GM23338 (cell line): ENCODE data around the gene SUPT6H. TPM values are rescaled to one million over a fixed set of nuclear protein-coding genes. Genes with fewer than 3 reads are reported as not detected.

Source experiments
- ATAC-seq: fragments of 200-7000 bp; cut with Tn5 transposase; 3 replicates; pipeline ENCODE4 v1.9.1; 2020
- DNase-seq: peaks from one replicate; pipeline ENCODE4 v3.0.0-alpha.2; 2015; ENCODE audit warnings: low spot score
- H2AFZ ChIP-seq: fragments of 200-600 bp; sonication (generic); 2 replicates; pipeline ENCODE4 v1.8.0; 2016; ENCODE audit warnings: antibody characterized with exemption, mild to moderate bottlenecking, moderate library complexity
- H3F3A ChIP-seq: fragments of 200-600 bp; sonication (generic); replicated peaks from 2 replicates; pipeline ENCODE4 v1.8.0; 2017; ENCODE audit warnings: antibody characterized with exemption, mixed run types, low read depth
- H3K27ac ChIP-seq: fragments of 200-600 bp; sonication (generic); 2 replicates; pipeline ENCODE4 v1.6.1; 2016; ENCODE audit warnings: low read depth
- H3K27me3 ChIP-seq: fragments of 200-600 bp; sonication (generic); 2 replicates; pipeline ENCODE4 v1.8.0; 2016; ENCODE audit warnings: mild to moderate bottlenecking, mixed run types, moderate library complexity; ENCODE audit not compliant: insufficient read depth
- H3K36me3 ChIP-seq: fragments of 200-600 bp; sonication (generic); 2 replicates; pipeline ENCODE4 v1.8.0; 2016; ENCODE audit warnings: mild to moderate bottlenecking; ENCODE audit not compliant: insufficient read depth
- H3K4me1 ChIP-seq: fragments of 200-600 bp; sonication (generic); 2 replicates; pipeline ENCODE4 v1.8.0; 2016; ENCODE audit warnings: mild to moderate bottlenecking, moderate library complexity; ENCODE audit not compliant: insufficient read depth
- H3K4me2 ChIP-seq: fragments of 200-600 bp; sonication (generic); 2 replicates; pipeline ENCODE4 v1.7.1; 2017; ENCODE audit warnings: mixed run types
- H3K4me3 ChIP-seq: fragments of 200-600 bp; sonication (generic); 2 replicates; pipeline ENCODE4 v1.6.1; 2016; ENCODE audit warnings: mixed run types
- H3K79me2 ChIP-seq: fragments of 200-600 bp; sonication (generic); replicated peaks from 2 replicates; pipeline ENCODE4 v1.8.0; 2017; ENCODE audit warnings: mild to moderate bottlenecking; ENCODE audit not compliant: insufficient read depth
- H3K9me2 ChIP-seq: fragments of 200-600 bp; sonication (generic); 2 replicates; pipeline ENCODE4 v1.8.0; 2017; ENCODE audit not compliant: insufficient read depth
- H4K20me1 ChIP-seq: fragments of 200-600 bp; sonication (generic); replicated peaks from 2 replicates; pipeline ENCODE4 v1.8.0; 2017; ENCODE audit warnings: mild to moderate bottlenecking; ENCODE audit not compliant: insufficient read depth
- H3K27ac Mint-ChIP-seq: 2 replicates; pipeline ENCODE4 v1.8.0; 2020; ENCODE audit warnings: inconsistent platforms, mild to moderate bottlenecking, moderate library complexity, mixed read lengths
- H3K27me3 Mint-ChIP-seq: 3 replicates; pipeline ENCODE4 v1.8.0; 2022; ENCODE audit warnings: low read depth, mild to moderate bottlenecking, moderate library complexity, mixed read lengths, inconsistent platforms; ENCODE audit not compliant: insufficient read depth, poor library complexity
- H3K36me3 Mint-ChIP-seq: 3 replicates; pipeline ENCODE4 v1.8.0; 2021; ENCODE audit warnings: low read depth, mild to moderate bottlenecking, inconsistent platforms, moderate library complexity, mixed read lengths
- H3K4me1 Mint-ChIP-seq: 3 replicates; pipeline ENCODE4 v1.8.0; 2020; ENCODE audit warnings: mild to moderate bottlenecking, inconsistent platforms, mixed read lengths
- H3K4me3 Mint-ChIP-seq: 3 replicates; pipeline ENCODE4 v1.8.0; 2021; ENCODE audit warnings: moderate library complexity, mild to moderate bottlenecking, inconsistent platforms, mixed read lengths
- H3K9me3 Mint-ChIP-seq: 3 replicates; pipeline ENCODE4 v1.8.0; 2020; ENCODE audit warnings: moderate library complexity, mild to moderate bottlenecking, inconsistent platforms, mixed read lengths
- CREB1 ChIP-seq: fragments of 250-450 bp; sonication (Bioruptor Pico); IDR thresholded peaks from 2 replicates; pipeline ENCODE4 v1.5.0; 2020; ENCODE audit warnings: low read depth, mild to moderate bottlenecking, moderate library complexity
- ETS1 ChIP-seq: IDR thresholded peaks from 2 replicates; pipeline ENCODE4 v1.6.1; 2016; ENCODE audit warnings: antibody characterized with exemption
- EZH2phosphoT487 ChIP-seq: fragments of 200-600 bp; sonication (generic); IDR thresholded peaks from one replicate; pipeline ENCODE4 v1.8.1; 2018; ENCODE audit warnings: antibody characterized with exemption; ENCODE audit not compliant: unreplicated experiment
- JUNB ChIP-seq: IDR thresholded peaks from one replicate; pipeline ENCODE4 v1.6.1; 2016; ENCODE audit warnings: antibody characterized with exemption; ENCODE audit not compliant: unreplicated experiment
- NANOG ChIP-seq: IDR thresholded peaks from 2 replicates; pipeline ENCODE4 v1.6.1; 2016; ENCODE audit warnings: antibody characterized with exemption, borderline replicate concordance
- POLR2AphosphoS5 ChIP-seq: IDR thresholded peaks from 2 replicates; pipeline ENCODE4 v1.6.1; 2016; ENCODE audit warnings: antibody characterized with exemption, low read depth
- REST ChIP-seq: IDR thresholded peaks from one replicate; pipeline ENCODE4 v1.6.1; 2018; ENCODE audit warnings: antibody characterized with exemption; ENCODE audit not compliant: unreplicated experiment
- ZNF331 ChIP-seq: fragments of 250-450 bp; sonication (Bioruptor Pico); IDR thresholded peaks from 2 replicates; pipeline ENCODE4 v1.5.0; 2020; ENCODE audit warnings: low read depth, mild to moderate bottlenecking, moderate library complexity
- ZNF462 ChIP-seq: fragments of 250-450 bp; sonication (Bioruptor Pico); IDR thresholded peaks from 2 replicates; pipeline ENCODE4 v1.5.0; 2020; ENCODE audit warnings: mild to moderate bottlenecking, moderate library complexity
- polyA plus RNA-seq: library from polyadenylated mRNA; unstranded; fragments of >200 nt; fragmentation: Nextera tagmentation; extraction: Ambion mirVana; gene quantifications from 2 replicates; pipeline ENCODE4 v1.2.1, GENCODE V29; 2016
- total RNA-seq: library from RNA; depleted of rRNA; stranded (reverse); fragments of >200 nt; shearing (Covaris generic); gene quantifications from 2 replicates; pipeline ENCODE4 v1.2.3, GENCODE V29; 2014

Gene SUPT6H
- total and polyA plus RNA-seq, 2 experiments from 2014 or later, result 17.8 to 70.7 TPM

- TF ChIP-seq REST (no peak), POLR2AphosphoS5 (no peak), JUNB (no peak), ETS1 (no peak)
Measured at GRCh38 chr17:28615260-28615940, 46.6 kb upstream of the SUPT6H start (continued).

- H3F3A ChIP-seq, result peaks cover 8% of the 10 kb centered on the region
- H3K27me3 ChIP-seq, result no peaks in the 10 kb centered on the region
- H3K27ac ChIP-seq, result no peak overlapping the region
- DNase-seq (no peak), ATAC-seq (no peak)
- no peak overlapping the region for H3K4me3 Mint-ChIP-seq
- no peaks in the 10 kb centered on the region for H3K79me2 ChIP-seq
- H3K36me3 ChIP-seq, result peaks cover 75% of the 10 kb centered on the region
- H3K4me1 ChIP-seq, result no peaks in the 10 kb centered on the region
- no peak overlapping the region for H3K4me3 ChIP-seq
- H2AFZ ChIP-seq, result no peak overlapping the region
- H3K36me3 Mint-ChIP-seq, result peaks cover 95% of the 10 kb centered on the region
- H3K9me3 Mint-ChIP-seq, result no peaks in the 10 kb centered on the region
- H3K4me1 Mint-ChIP-seq, result no peaks in the 10 kb centered on the region
- H3K9me2 ChIP-seq, result no peaks in the 10 kb centered on the region
- peaks cover 44% of the 10 kb centered on the region for H4K20me1 ChIP-seq
- no peak overlapping the region for H3K4me2 ChIP-seq
- no peak overlapping the region for H3K27ac Mint-ChIP-seq
- H3K27me3 Mint-ChIP-seq, result no peaks in the 10 kb centered on the region
- no peak for TF ChIP-seq ZNF331 (CRISPR knock-in tag)
- no peak for TF ChIP-seq POLR2AphosphoS5
- TF ChIP-seq CREB1 (CRISPR knock-in tag), result no peak
- no peak for TF ChIP-seq ZNF462 (CRISPR knock-in tag)
- no peak for TF ChIP-seq EZH2phosphoT487
- TF ChIP-seq ETS1, result no peak
- no peak for TF ChIP-seq NANOG
Measured at GRCh38 chr17:28616281-28616680, 45.7 kb upstream of the SUPT6H start.
